HEK293T (cell line): Measurements from ENCODE around the gene DOCK10.

Experiments used
- ARNT ChIP-seq: fragments of 450-650 bp; IDR thresholded peaks from 2 replicates; pipeline ENCODE4 v1.6.1; 2017; ENCODE audit warnings: mild to moderate bottlenecking
- BHLHE40 ChIP-seq: fragments of 450-650 bp; IDR thresholded peaks from 2 replicates; pipeline ENCODE4 v1.6.1; 2016; ENCODE audit warnings: mild to moderate bottlenecking, moderate library complexity, borderline replicate concordance
- CTBP1 ChIP-seq: fragments of 450-650 bp; IDR thresholded peaks from 2 replicates; pipeline ENCODE4 v1.6.1; 2016; ENCODE audit warnings: borderline replicate concordance
- FOXA1 ChIP-seq: fragments of 450-650 bp; IDR thresholded peaks from 2 replicates; pipeline ENCODE4 v1.6.1; 2016; ENCODE audit warnings: mild to moderate bottlenecking
- FOXK2 ChIP-seq: fragments of 450-650 bp; IDR thresholded peaks from 2 replicates; pipeline ENCODE4 v1.6.1; 2016; ENCODE audit warnings: mild to moderate bottlenecking
- HDGF ChIP-seq: fragments of 450-650 bp; IDR thresholded peaks from 2 replicates; pipeline ENCODE4 v1.6.1; 2017; ENCODE audit warnings: antibody characterized with exemption, borderline replicate concordance
- NFRKB ChIP-seq: fragments of 450-650 bp; IDR thresholded peaks from 2 replicates; pipeline ENCODE4 v1.6.1; 2016; ENCODE audit warnings: mild to moderate bottlenecking, moderate library complexity
- PKNOX1 ChIP-seq: fragments of 450-650 bp; IDR thresholded peaks from 2 replicates; pipeline ENCODE4 v1.6.1; 2016
- SP1 ChIP-seq: fragments of 450-650 bp; IDR thresholded peaks from 2 replicates; pipeline ENCODE4 v1.6.1; 2017
- SUZ12 ChIP-seq: fragments of 450-650 bp; IDR thresholded peaks from 2 replicates; pipeline ENCODE4 v1.6.1; 2016; ENCODE audit warnings: mild to moderate bottlenecking
- TARDBP ChIP-seq: fragments of 450-650 bp; IDR thresholded peaks from 2 replicates; pipeline ENCODE4 v1.6.1; 2016
- ZNF384 ChIP-seq: fragments of 450-650 bp; IDR thresholded peaks from 2 replicates; pipeline ENCODE4 v1.6.1; 2016

GRCh38 chr2:225064362-225064761, 22.1 kb upstream of the DOCK10 start:
- no peak for TF ChIP-seq ZNF384
- TF ChIP-seq SP1: no peak
- no peak for TF ChIP-seq FOXA1
- no peak for TF ChIP-seq CTBP1
- TF ChIP-seq NFRKB: no peak
- no peak for TF ChIP-seq SUZ12
- TF ChIP-seq TARDBP: no peak
- TF ChIP-seq BHLHE40: no peak
- no peak for TF ChIP-seq FOXK2
- no peak for TF ChIP-seq PKNOX1
- no peak for TF ChIP-seq ARNT
- TF ChIP-seq HDGF: no peak
